ENCODE data around the gene ARHGEF4.

GRCh38 chr2:130882111-130882690 is 45.5 kb downstream of the ARHGEF4 start:
- TF ChIP-seq CTCF (IDR thresholded peaks at IDR 0.05) (no peak), POLR2AphosphoS5 (IDR thresholded peaks at IDR 0.05) (no peak)

Data from sigmoid colon (tissue), 4 donors.